Testis (tissue), 3 donors: ENCODE results near the gene EYS. TPM values are rescaled to one million over a fixed set of nuclear protein-coding genes. Genes with fewer than 3 reads are reported as not detected.

ENCODE experiments used
- DNase-seq: peaks from one replicate; pipeline ENCODE4 v3.0.0-alpha.2; 2019
- H3K27ac ChIP-seq, 2 donors: fragments of 200-600 bp; sonication (generic); one replicate each; pipeline ENCODE4 v1.5.1; 2019
- H3K27me3 ChIP-seq: fragments of 200-600 bp; sonication (generic); one replicate; pipeline ENCODE4 v1.5.1; 2019
- H3K36me3 ChIP-seq: fragments of 200-600 bp; sonication (generic); one replicate; pipeline ENCODE4 v1.5.1; 2017; ENCODE audit warnings: low read depth; ENCODE audit errors: missing control alignments
- H3K4me1 ChIP-seq: fragments of 200-600 bp; sonication (generic); one replicate; pipeline ENCODE4 v1.5.1; 2019
- H3K4me3 ChIP-seq, 2 donors: fragments of 200-600 bp; sonication (generic); one replicate each; pipeline ENCODE4 v1.5.1; 2017 to 2019
- H3K9me3 ChIP-seq: fragments of 200-600 bp; sonication (generic); one replicate; pipeline ENCODE4 v1.5.1; 2017
- POLR2A ChIP-seq: fragments of 450-650 bp; IDR thresholded peaks from one replicate; pipeline ENCODE4 v1.6.1; 2017; ENCODE audit warnings: antibody characterized with exemption, mild to moderate bottlenecking, moderate library complexity
- WGBS, 2 donors: methylation state at CpG; one replicate each; pipeline ENCODE4 v1.1.5; 2018; 5-methylcytosine and 5-hydroxymethylcytosine counted together
- intact Hi-C: fragments of 100-400 bp; cut with DNase I; formaldehyde crosslinking; loops from one replicate; pipeline ENCODE4 v1.15.1; 2023; ENCODE audit warnings: low total_unique reads
- polyA plus RNA-seq: library from polyadenylated mRNA; stranded (reverse); fragments of 350-450 nt; fragmentation: Illumina TruSeq; extraction: RNeasy Lipid Tissue Mini Kit (QIAGEN cat#74804); gene quantifications from one replicate; pipeline ENCODE4 v1.2.3, GENCODE V29; 2014; ENCODE audit warnings: low read depth, low replicate concordance; ENCODE audit not compliant: insufficient read depth
- total RNA-seq, 2 donors: library from RNA; depleted of rRNA; stranded (reverse); fragments of >200 nt; gene quantifications; one replicate each; pipeline ENCODE4 v1.2.3, GENCODE V29; 2016
- TF ChIP-seq, protein P1 (sequence below), 3 experiments: fragments of 450-650 bp in 2 of 3; fragments of 200-600 bp in 1 of 3; sonication (generic) in 1 of 3; IDR thresholded peaks; one replicate each; pipeline ENCODE4 v1.5.1; 2016 to 2019; ENCODE audit warnings: antibody characterized with exemption in 3 of 3, mild to moderate bottlenecking in 2 of 3, moderate library complexity in 1 of 3

EYS gene
- total and polyA plus RNA-seq, 3 donors from 2014 or later = 1.3 to 2.8 (median 2.6) TPM

DNA sequence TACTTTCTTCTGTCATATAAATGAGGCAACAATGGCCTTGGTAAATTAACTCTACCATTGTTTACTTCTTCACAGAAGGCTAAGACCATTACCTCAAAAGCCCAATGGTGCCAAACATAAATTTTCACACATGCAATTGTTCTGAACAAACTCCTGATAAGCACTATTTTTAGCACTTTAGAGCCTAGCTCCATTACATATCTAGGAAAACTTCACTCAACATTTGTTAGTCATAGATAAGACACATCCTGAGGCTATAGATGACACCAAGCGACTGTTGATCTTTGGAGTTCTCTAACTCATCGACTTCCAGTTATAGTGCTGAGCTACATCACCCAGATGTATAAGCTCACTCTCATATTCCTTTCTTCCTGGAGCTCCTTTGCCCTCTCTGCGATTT is 245.9 kb downstream of the EYS start:
- no peak for TF ChIP-seq POLR2A
- TF ChIP-seq, protein P1, sequence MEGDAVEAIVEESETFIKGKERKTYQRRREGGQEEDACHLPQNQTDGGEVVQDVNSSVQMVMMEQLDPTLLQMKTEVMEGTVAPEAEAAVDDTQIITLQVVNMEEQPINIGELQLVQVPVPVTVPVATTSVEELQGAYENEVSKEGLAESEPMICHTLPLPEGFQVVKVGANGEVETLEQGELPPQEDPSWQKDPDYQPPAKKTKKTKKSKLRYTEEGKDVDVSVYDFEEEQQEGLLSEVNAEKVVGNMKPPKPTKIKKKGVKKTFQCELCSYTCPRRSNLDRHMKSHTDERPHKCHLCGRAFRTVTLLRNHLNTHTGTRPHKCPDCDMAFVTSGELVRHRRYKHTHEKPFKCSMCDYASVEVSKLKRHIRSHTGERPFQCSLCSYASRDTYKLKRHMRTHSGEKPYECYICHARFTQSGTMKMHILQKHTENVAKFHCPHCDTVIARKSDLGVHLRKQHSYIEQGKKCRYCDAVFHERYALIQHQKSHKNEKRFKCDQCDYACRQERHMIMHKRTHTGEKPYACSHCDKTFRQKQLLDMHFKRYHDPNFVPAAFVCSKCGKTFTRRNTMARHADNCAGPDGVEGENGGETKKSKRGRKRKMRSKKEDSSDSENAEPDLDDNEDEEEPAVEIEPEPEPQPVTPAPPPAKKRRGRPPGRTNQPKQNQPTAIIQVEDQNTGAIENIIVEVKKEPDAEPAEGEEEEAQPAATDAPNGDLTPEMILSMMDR (IDR thresholded peaks at IDR 0.05) = no peak
- no peaks in the 10 kb centered on the region for H3K9me3 ChIP-seq
- 63 to 72% methylated on average over 3 of the region's 3 CpGs for WGBS, 2 donors
- H3K36me3 ChIP-seq = no peaks in the 10 kb centered on the region
- intact Hi-C loops = no loop called here
- no peaks in the 10 kb centered on the region for H3K4me1 ChIP-seq
- DNase-seq = no peak
- H3K27me3 ChIP-seq = no peaks in the 10 kb centered on the region
- no peak overlapping the region for H3K4me3 ChIP-seq
- no peak overlapping the region for H3K27ac ChIP-seq

GRCh38 chr6:65452333-65452732 is 254.7 kb downstream of the EYS start:
- TF ChIP-seq POLR2A = no peak
- TF ChIP-seq, protein P1 (IDR thresholded peaks at IDR 0.05) = no peak
- Histone ChIP-seq H3K4me1 (no peaks in the 10 kb centered on the region), H3K36me3 (no peaks in the 10 kb centered on the region), H3K9me3 (no peaks in the 10 kb centered on the region), H3K27me3 (no peaks in the 10 kb centered on the region), H3K4me3 (no peak overlapping the region), H3K27ac (no peak overlapping the region)
- WGBS, 2 donors = 82 to 90% methylated on average over 1 of the region's 1 CpG
- intact Hi-C loops = no loop called here
- DNase-seq = no peak

DNA sequence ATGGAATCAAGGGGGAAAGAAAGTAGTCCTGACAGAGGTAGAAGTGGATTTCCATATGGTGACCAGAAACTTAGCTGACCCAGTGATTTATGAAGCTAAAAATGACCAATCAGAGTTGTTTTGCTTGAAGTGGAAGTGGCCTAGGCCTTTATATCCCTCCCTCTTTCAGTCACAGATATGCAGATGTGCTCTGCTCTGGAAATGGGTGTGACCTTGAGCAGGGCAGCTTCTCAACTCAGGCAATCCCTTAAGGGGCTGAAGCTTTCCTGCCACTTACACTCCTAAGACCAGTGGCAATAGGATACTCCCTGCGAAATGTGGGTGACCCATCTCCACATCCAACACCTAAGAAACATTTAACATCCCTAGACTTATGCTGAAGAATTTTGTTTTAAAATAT is 256.6 kb downstream of the EYS start:
- no peak overlapping the region for H3K4me3 ChIP-seq

GRCh38 chr6:65449926-65450325 is 257.1 kb downstream of the EYS start:
- H3K27ac ChIP-seq = no peak overlapping the region
- TF ChIP-seq, protein P1 (IDR thresholded peaks at IDR 0.05) = no peak
- no peak for TF ChIP-seq POLR2A
- WGBS, 2 donors = 51 to 58% methylated on average over 1 of the region's 1 CpG
- H3K4me3 ChIP-seq = no peak overlapping the region
- DNase-seq = no peak
- H3K27me3 ChIP-seq = no peaks in the 10 kb centered on the region
- no peaks in the 10 kb centered on the region for H3K9me3 ChIP-seq
- H3K36me3 ChIP-seq = no peaks in the 10 kb centered on the region
- no peaks in the 10 kb centered on the region for H3K4me1 ChIP-seq
- intact Hi-C loops = no loop called here

More for the DNA sequence above, 256.6 kb downstream of the EYS start:
- Histone ChIP-seq H3K9me3 (no peaks in the 10 kb centered on the region), H3K4me1 (no peaks in the 10 kb centered on the region), H3K27me3 (no peaks in the 10 kb centered on the region), H3K36me3 (no peaks in the 10 kb centered on the region), H3K27ac (no peak overlapping the region)
- intact Hi-C loops = no loop called here
- DNase-seq = no peak
- TF ChIP-seq, protein P1 (IDR thresholded peaks at IDR 0.05) = no peak
- no peak for TF ChIP-seq POLR2A
- WGBS, 2 donors = 75 to 91% methylated on average over 1 of the region's 1 CpG

- Histone ChIP-seq H3K27me3 (no peaks in the 10 kb centered on the region), H3K9me3 (no peaks in the 10 kb centered on the region), H3K27ac (no peak overlapping the region), H3K4me1 (no peaks in the 10 kb centered on the region), H3K4me3 (no peak overlapping the region), H3K36me3 (no peaks in the 10 kb centered on the region)
- no peak for DNase-seq
- WGBS, 2 donors = 65 to 78% methylated on average over 1 of the region's 1 CpG
- no peak for TF ChIP-seq POLR2A
- TF ChIP-seq, protein P1 (IDR thresholded peaks at IDR 0.05) = no peak
- intact Hi-C loops = no loop called here
Measured at GRCh38 chr6:65448866-65449265, 258.2 kb downstream of the EYS start.
